Measurements from ENCODE around the gene CYBB.
A peak's percentile ranks its signal among the peaks of the same experiment; 100 is the strongest.

CYBB gene

GRCh38 chrX:37825215-37825842 is 45.5 kb downstream of the CYBB start:
- DNase-seq: peak; percentile 46
- peaks cover 0 to 12% of the 10 kb centered on the region in 2 donors for H3K27me3 Mint-ChIP-seq
- no peak overlapping the region for H3K4me3 Mint-ChIP-seq
- H3K4me1 Mint-ChIP-seq: peaks cover 24 to 46% of the 10 kb centered on the region in 2 donors
- H3K27ac Mint-ChIP-seq: no peak overlapping the region
- ATAC-seq (replicated peaks): peak; percentile 64 to 82
- H3K36me3 Mint-ChIP-seq: peaks cover 0 to 3% of the 10 kb centered on the region in 2 donors
- no peaks in the 10 kb centered on the region for H3K9me3 Mint-ChIP-seq

DNA sequence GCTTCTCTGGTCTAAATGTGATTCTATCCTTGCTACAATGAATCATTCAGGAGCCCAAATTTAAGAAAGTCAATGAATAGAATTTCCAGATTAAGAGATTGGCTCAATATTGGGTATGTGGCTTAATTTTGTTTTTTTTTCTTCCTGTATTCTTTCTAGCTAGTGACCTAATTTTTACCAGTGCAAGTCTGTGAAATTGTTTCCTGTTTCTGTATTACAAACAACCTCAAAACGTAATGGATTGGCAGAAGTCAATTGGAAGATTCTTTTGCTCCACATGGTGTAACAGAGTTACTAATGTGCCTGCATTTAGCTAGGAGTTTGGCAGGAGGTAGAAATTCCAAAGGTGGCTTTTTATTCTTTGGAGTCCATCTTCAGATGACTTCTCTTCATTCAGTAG is 49.9 kb downstream of the CYBB start:
- Mint-ChIP-seq H3K36me3 (no peaks in the 10 kb centered on the region), H3K9me3 (no peaks in the 10 kb centered on the region), H3K4me1 (peaks cover 7 to 15% of the 10 kb centered on the region in 2 donors), H3K4me3 (no peak overlapping the region), H3K27ac (no peak overlapping the region), H3K27me3 (peaks cover 0 to 7% of the 10 kb centered on the region in 2 donors)
- ATAC-seq (replicated peaks): peak in 1 of 2 donors; percentile 14
- no peak for DNase-seq

DNA sequence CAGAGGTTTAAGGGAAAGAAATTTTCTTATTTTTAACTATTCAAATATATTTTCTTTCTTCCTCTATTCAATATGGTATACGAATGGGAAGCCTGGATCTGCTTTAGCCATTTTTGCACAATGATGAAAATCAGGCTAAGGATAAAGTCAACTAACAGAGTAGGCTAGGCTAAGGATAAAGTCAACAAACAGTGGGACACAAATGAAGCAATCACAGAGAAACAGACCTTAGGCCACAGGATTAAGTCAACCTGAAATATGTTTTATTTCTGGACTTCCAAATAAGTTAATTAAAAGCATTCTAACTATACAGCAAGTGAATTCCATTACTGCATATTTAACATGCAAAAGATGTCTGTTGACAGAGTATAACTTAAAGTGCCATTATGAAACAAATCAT is 50.5 kb downstream of the CYBB start:
- Mint-ChIP-seq H3K27me3 (peaks cover 0 to 7% of the 10 kb centered on the region in 2 donors), H3K4me3 (no peak overlapping the region), H3K4me1 (peaks cover 3 to 9% of the 10 kb centered on the region in 2 donors), H3K27ac (no peak overlapping the region), H3K9me3 (no peaks in the 10 kb centered on the region), H3K36me3 (no peaks in the 10 kb centered on the region)
- no peak for ATAC-seq (replicated peaks)
- DNase-seq: no peak

- no peak for DNase-seq
- H3K27ac Mint-ChIP-seq: no peak overlapping the region
- no peak overlapping the region for H3K4me3 Mint-ChIP-seq
- peaks cover 1 to 2% of the 10 kb centered on the region in 2 donors for H3K4me1 Mint-ChIP-seq
- peaks cover 0 to 4% of the 10 kb centered on the region in 2 donors for H3K27me3 Mint-ChIP-seq
- ATAC-seq (replicated peaks): no peak
- H3K9me3 Mint-ChIP-seq: no peaks in the 10 kb centered on the region
- H3K36me3 Mint-ChIP-seq: peaks cover 3 to 7% of the 10 kb centered on the region in 2 donors
These were observed 55.1 kb downstream of the CYBB start for GRCh38 chrX:37834937-37835336.

DNA sequence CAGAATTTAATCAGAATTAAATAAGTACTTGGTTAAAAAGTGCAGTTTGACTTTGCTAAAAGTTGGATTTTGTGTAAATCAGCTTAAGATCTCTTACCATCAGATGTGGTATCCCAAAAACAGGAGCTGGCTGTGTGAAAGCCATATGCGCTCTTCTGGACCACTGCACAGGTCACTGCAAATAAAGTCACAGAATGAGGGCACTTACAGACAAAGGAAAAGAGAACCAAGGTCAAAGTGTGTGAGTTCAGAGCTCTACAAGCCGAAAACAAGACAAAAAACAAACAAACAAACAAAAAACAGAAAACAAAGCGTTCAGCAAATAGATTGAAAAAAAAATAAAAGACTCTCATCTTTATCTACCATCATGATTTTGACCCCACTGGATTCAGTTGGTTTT is 61.1 kb downstream of the CYBB start:
- ATAC-seq (replicated peaks) (no peak), DNase-seq (no peak)
- H3K27ac Mint-ChIP-seq: no peak overlapping the region
- H3K4me3 Mint-ChIP-seq: no peak overlapping the region
- H3K9me3 Mint-ChIP-seq: no peaks in the 10 kb centered on the region
- H3K4me1 Mint-ChIP-seq: no peaks in the 10 kb centered on the region
- peaks cover 5 to 13% of the 10 kb centered on the region in 2 donors for H3K36me3 Mint-ChIP-seq
- H3K27me3 Mint-ChIP-seq: peaks cover 0 to 14% of the 10 kb centered on the region in 2 donors

DNA sequence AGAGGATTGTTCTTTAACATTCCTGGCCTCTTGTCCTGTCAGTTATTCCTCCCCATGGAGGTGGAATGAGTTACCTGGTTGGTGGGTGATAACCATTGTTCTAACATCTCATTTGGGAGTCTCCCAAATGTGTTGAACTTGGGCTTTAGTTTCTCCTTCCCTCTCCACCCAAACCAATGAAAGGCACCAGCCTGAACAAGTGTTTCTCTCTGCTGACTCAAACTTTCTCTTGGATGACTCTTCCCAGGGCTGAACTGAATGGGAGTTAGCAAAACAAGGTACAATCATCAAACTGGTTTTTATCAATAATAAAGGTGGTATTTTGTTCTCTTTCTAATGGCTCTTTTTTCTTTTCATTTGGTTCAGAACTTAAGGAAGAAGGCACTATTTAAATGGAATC is 64.8 kb downstream of the CYBB start:
- peaks cover 0 to 11% of the 10 kb centered on the region in 2 donors for H3K27me3 Mint-ChIP-seq
- no peak for ATAC-seq (replicated peaks)
- no peaks in the 10 kb centered on the region for H3K4me1 Mint-ChIP-seq
- no peak for DNase-seq
- H3K4me3 Mint-ChIP-seq: no peak overlapping the region
- H3K9me3 Mint-ChIP-seq: no peaks in the 10 kb centered on the region
- peaks cover 3 to 7% of the 10 kb centered on the region in 2 donors for H3K36me3 Mint-ChIP-seq
- H3K27ac Mint-ChIP-seq: no peak overlapping the region

GRCh38 chrX:37846141-37846540 is 66.3 kb downstream of the CYBB start:
- no peak for DNase-seq
- H3K4me1 Mint-ChIP-seq: no peaks in the 10 kb centered on the region
- H3K4me3 Mint-ChIP-seq: peak overlapping the region; percentile 81 to 87
- H3K36me3 Mint-ChIP-seq: peaks cover 2% of the 10 kb centered on the region in 2 donors
- ATAC-seq (replicated peaks): no peak
- peaks cover 0 to 6% of the 10 kb centered on the region in 2 donors for H3K27me3 Mint-ChIP-seq
- no peaks in the 10 kb centered on the region for H3K9me3 Mint-ChIP-seq
- H3K27ac Mint-ChIP-seq: no peak overlapping the region

- peak overlapping the region; percentile 81 to 87 for H3K4me3 Mint-ChIP-seq
- no peaks in the 10 kb centered on the region for H3K4me1 Mint-ChIP-seq
- no peaks in the 10 kb centered on the region for H3K9me3 Mint-ChIP-seq
- no peak for DNase-seq
- H3K27me3 Mint-ChIP-seq: peaks cover 0 to 4% of the 10 kb centered on the region in 2 donors
- H3K27ac Mint-ChIP-seq: peak overlapping the region; percentile 90
- peaks cover 0 to 2% of the 10 kb centered on the region in 2 donors for H3K36me3 Mint-ChIP-seq
- ATAC-seq (replicated peaks): no peak
These were observed 66.7 kb downstream of the CYBB start for GRCh38 chrX:37846558-37846933.

GRCh38 chrX:37846934-37847732 is 67.3 kb downstream of the CYBB start, which contains the start of gene DYNLT3:
DYNLT3 (minus strand) TSS chrX:37847571; CDS start chrX:37847510, 61 bp downstream.
- DNase-seq (peak; percentile 74), ATAC-seq (replicated peaks) (peak; percentile 99 to 100)
- Mint-ChIP-seq H3K9me3 (no peaks in the 10 kb centered on the region), H3K27me3 (peaks cover 0 to 4% of the 10 kb centered on the region in 2 donors), H3K4me1 (no peaks in the 10 kb centered on the region), H3K36me3 (peaks cover 0 to 2% of the 10 kb centered on the region in 2 donors), H3K27ac (peak within 1 kb of the TSS; percentile 90), H3K4me3 (peak within 1 kb of the TSS; percentile 81 to 87)

DNA sequence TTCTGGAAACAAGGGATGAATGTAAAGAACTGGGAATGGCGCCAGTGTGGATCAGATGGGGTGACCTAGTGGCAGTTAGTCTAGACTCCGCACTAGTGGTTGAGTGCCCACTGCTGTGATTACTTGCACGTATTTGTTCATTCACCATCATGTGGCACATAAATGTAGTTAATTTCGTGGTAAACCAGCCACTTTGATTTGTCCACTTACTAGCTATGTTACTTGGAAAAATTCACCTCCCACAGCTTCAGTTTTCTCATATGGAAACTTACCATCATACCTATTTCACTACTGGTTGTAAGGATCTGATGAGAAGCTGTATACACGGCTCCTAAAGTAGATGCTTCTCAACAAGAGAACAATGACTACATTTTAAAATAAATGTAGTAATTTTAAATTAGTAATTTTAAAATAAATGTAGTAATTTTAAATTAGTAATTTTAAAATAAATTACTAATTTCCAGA is 67.9 kb downstream of the CYBB start:
- Mint-ChIP-seq H3K27ac (peak overlapping the region; percentile 90), H3K4me3 (peak overlapping the region; percentile 81 to 87), H3K36me3 (peaks cover 0 to 2% of the 10 kb centered on the region in 2 donors), H3K9me3 (no peaks in the 10 kb centered on the region), H3K27me3 (peaks cover 0 to 4% of the 10 kb centered on the region in 2 donors), H3K4me1 (no peaks in the 10 kb centered on the region)
- no peak for DNase-seq
- ATAC-seq (replicated peaks): peak; percentile 26 to 28

DNA sequence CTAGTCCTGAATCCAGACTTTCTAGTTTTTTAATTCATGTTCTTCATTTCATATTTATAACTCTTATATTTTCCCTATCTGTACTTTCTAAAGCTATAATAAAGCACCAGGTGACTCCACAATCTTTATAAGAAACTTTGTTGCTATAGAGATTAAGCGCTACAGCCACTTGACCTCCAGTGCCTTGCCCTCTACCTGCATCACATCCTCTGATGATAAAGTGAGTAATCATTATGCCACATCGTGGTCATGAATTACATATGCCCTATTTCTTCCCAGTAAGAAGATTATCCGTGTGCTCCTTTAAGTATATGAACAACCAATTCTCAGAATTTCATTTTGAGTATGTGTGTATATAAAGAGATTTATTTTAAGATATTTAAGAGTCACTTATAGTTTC is 74.3 kb downstream of the CYBB start:
- no peaks in the 10 kb centered on the region for H3K4me1 Mint-ChIP-seq
- no peak overlapping the region for H3K27ac Mint-ChIP-seq
- no peak overlapping the region for H3K4me3 Mint-ChIP-seq
- H3K36me3 Mint-ChIP-seq: no peaks in the 10 kb centered on the region
- no peaks in the 10 kb centered on the region for H3K9me3 Mint-ChIP-seq
- peaks cover 0 to 7% of the 10 kb centered on the region in 2 donors for H3K27me3 Mint-ChIP-seq
- DNase-seq (no peak), ATAC-seq (replicated peaks) (no peak)

DNA sequence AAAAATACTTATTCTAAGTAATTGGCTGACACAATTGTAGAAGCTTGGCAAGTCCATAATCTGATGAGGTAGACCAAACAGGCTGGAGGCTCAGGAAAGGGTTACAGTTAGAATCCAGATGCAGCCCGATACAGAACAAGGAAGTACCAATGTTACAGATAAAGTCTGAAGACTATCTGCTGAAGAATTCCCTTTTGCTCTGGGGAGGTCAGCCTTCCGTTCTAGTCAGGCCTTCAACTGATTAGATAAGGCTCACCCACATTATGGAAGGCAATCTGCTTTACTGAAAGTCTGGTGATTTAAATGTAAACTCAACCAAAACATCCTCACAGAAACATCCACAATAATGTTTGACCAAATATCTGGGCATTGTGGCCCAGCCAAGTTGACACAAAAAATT is 74.9 kb downstream of the CYBB start:
- no peaks in the 10 kb centered on the region for H3K4me1 Mint-ChIP-seq
- no peaks in the 10 kb centered on the region for H3K36me3 Mint-ChIP-seq
- no peak overlapping the region for H3K27ac Mint-ChIP-seq
- no peaks in the 10 kb centered on the region for H3K9me3 Mint-ChIP-seq
- peaks cover 0 to 7% of the 10 kb centered on the region in 2 donors for H3K27me3 Mint-ChIP-seq
- no peak for DNase-seq
- no peak for ATAC-seq (replicated peaks)
- H3K4me3 Mint-ChIP-seq: no peak overlapping the region

DNA sequence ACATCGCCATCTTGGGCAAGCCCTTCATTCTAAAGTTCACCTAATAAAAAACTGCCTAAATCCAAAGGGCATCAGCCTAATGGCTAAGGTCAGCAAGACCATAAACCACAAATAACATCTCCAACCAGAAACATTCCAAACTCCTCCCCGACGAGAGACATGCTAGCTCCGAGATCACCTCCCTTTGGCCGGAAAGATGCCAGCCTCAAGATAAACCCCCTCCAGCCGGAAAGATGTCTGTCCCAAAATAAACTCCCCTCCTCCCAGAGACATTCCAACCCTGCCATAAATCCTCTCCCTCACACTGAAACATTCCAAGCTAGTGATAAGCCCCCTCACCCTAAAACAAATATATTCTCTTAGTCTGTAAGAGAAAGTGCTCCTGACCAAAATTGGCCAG is 80.9 kb downstream of the CYBB start:
- no peaks in the 10 kb centered on the region for H3K36me3 Mint-ChIP-seq
- peaks cover 14 to 20% of the 10 kb centered on the region in 2 donors for H3K27me3 Mint-ChIP-seq
- no peaks in the 10 kb centered on the region for H3K9me3 Mint-ChIP-seq
- ATAC-seq (replicated peaks): no peak
- DNase-seq: no peak
- no peak overlapping the region for H3K4me3 Mint-ChIP-seq
- H3K4me1 Mint-ChIP-seq: no peaks in the 10 kb centered on the region
- no peak overlapping the region for H3K27ac Mint-ChIP-seq

DNA sequence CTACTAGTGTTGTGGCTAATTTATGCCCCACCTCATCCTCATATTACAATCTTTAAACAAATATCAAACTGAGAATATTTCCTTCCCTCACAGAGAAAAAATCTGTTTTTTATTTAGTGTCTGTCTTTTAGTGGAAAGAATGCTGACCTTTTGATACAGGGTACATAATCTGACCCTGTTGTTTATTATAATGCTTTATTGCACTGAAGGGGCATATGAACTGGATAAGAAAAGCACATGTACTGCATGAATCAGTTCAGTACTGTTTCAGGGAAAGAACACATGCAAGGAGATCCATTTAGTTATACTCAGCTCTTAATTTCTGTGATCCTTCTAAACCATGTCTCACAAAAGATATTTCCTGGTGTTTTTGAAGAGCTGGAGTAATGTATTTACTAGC is 83.0 kb downstream of the CYBB start:
- DNase-seq (no peak), ATAC-seq (replicated peaks) (no peak)
- Mint-ChIP-seq H3K27me3 (peaks cover 14 to 25% of the 10 kb centered on the region in 2 donors), H3K27ac (no peak overlapping the region), H3K36me3 (no peaks in the 10 kb centered on the region), H3K9me3 (peaks cover 0 to 5% of the 10 kb centered on the region in 2 donors), H3K4me3 (no peak overlapping the region), H3K4me1 (peaks cover 0 to 2% of the 10 kb centered on the region in 2 donors)
